K562 (cell line): ENCODE data around the gene MAPT. TPM values are rescaled to one million over a fixed set of nuclear protein-coding genes. Genes with fewer than 3 reads are reported as not detected.

ENCODE experiments used
- ATAC-seq: fragments of 200-7000 bp; cut with Tn5 transposase; 3 replicates; pipeline ENCODE4 v1.9.1; 2020; ENCODE audit warnings: moderate library complexity
- BruUV-seq: library from RNA; stranded (reverse); fragments of 400-500 nt; replicated peaks from 2 replicates; lab custom pipeline; 2021; lab: Mats Ljungman, UMichigan
- CTCF ChIA-PET: fragments of 300-600 bp; formaldehyde crosslinking; extraction: SDS; loops from one replicate; lab custom pipeline; 2021; ENCODE audit warnings: low intra/inter-chr PET ratio; lab: Yijun Ruan, JAX
- POLR2A ChIA-PET: fragments of 300-600, 350-650 bp; sonication (Branson Sonifier 250); formaldehyde crosslinking; extraction: SDS; loops from one replicate; lab custom pipeline; 2021; ENCODE audit warnings: antibody characterized with exemption, inconsistent platforms; lab: Yijun Ruan, JAX
- DNase-seq, 4 experiments: peaks; one replicate each; pipeline versions ENCODE4 v3.0.0 to v3.0.0-alpha.2; 2011 to 2018; ENCODE audit warnings: low spot score in 3 of 4, mixed read lengths in 3 of 4; ENCODE audit errors: extremely low read depth in 1 of 4
- FAIRE-seq: peaks from 2 replicates; lab custom pipeline; 2011; peaks lifted over from hg19 to GRCh38; lab: Jason Lieb, UNC
- H2AFZ ChIP-seq: 2 replicates; pipeline ENCODE4 v1.6.0; 2011; ENCODE audit warnings: low read depth, low read length, control low read depth, inconsistent platforms
- H3K27ac ChIP-seq: fragments of 200-600 bp; 3 replicates; pipeline ENCODE4 v1.8.0; 2011; ENCODE audit warnings: low read depth, mild to moderate bottlenecking, control low read depth, inconsistent platforms, low read length, moderate library complexity, mixed read lengths; ENCODE audit errors: extremely low read depth
- H3K27me3 ChIP-seq, 2 experiments: fragments of 300-600 bp in 1 of 2; 2 replicates in 1 of 2; 3 replicates in 1 of 2; pipeline versions ENCODE4 v1.6.0 to v1.8.0; 2011; ENCODE audit warnings: inconsistent platforms in 2 of 2, low read length in 2 of 2, mild to moderate bottlenecking in 1 of 2, mixed read lengths in 1 of 2, moderate library complexity in 1 of 2; ENCODE audit not compliant: control insufficient read depth in 2 of 2, insufficient read depth in 2 of 2
- H3K36me3 ChIP-seq: fragments of 300-600 bp; 3 replicates; pipeline ENCODE4 v1.8.0; 2011; ENCODE audit warnings: mild to moderate bottlenecking, low read length, inconsistent platforms; ENCODE audit not compliant: control insufficient read depth, insufficient read depth
- H3K4me1 ChIP-seq, 2 experiments: fragments of 200-600 bp in 1 of 2; replicated peaks in 1 of 2; 2 replicates in 1 of 2; 3 replicates in 1 of 2; pipeline versions ENCODE4 v1.5.1 to v1.8.0; 2011; ENCODE audit warnings: inconsistent platforms in 2 of 2, low read length in 2 of 2, mild to moderate bottlenecking in 1 of 2, mixed read lengths in 1 of 2, moderate library complexity in 1 of 2; ENCODE audit not compliant: control insufficient read depth in 2 of 2, insufficient read depth in 2 of 2
- H3K4me2 ChIP-seq: 2 replicates; pipeline ENCODE4 v1.6.1; 2011; ENCODE audit warnings: low read length, control low read depth, inconsistent platforms, mixed read lengths; ENCODE audit not compliant: insufficient read depth
- H3K4me3 ChIP-seq: fragments of 200-600 bp; sonication (generic), shearing (Covaris generic); 2 replicates; pipeline ENCODE4 v1.5.1; 2016; ENCODE audit warnings: control low read depth, inconsistent platforms
- H3K79me2 ChIP-seq: fragments of 200-600 bp; 3 replicates; pipeline ENCODE4 v1.8.0; 2011; ENCODE audit warnings: low read length, inconsistent platforms; ENCODE audit not compliant: control insufficient read depth, insufficient read depth
- H3K9ac ChIP-seq, 2 experiments: 2 replicates each; pipeline versions ENCODE4 v1.6.0 to v1.6.1; 2011; ENCODE audit warnings: low read depth in 2 of 2, low read length in 2 of 2, control low read depth in 1 of 2, inconsistent platforms in 1 of 2, mild to moderate bottlenecking in 1 of 2, mixed read lengths in 1 of 2; ENCODE audit not compliant: insufficient read depth in 1 of 2
- H3K9me1 ChIP-seq: one replicate; pipeline ENCODE4 v1.6.0; 2011; ENCODE audit warnings: inconsistent platforms, mild to moderate bottlenecking, low read length, moderate library complexity; ENCODE audit not compliant: control insufficient read depth, insufficient read depth
- H3K9me3 ChIP-seq: replicated peaks from 2 replicates; pipeline ENCODE4 v1.5.1; 2011; ENCODE audit warnings: low read depth, low read length, inconsistent platforms; ENCODE audit not compliant: control insufficient read depth, insufficient read depth
- H4K20me1 ChIP-seq: replicated peaks from 2 replicates; pipeline ENCODE4 v1.6.1; 2011; ENCODE audit warnings: low read length, inconsistent platforms, mixed read lengths; ENCODE audit not compliant: control insufficient read depth, insufficient read depth
- IRF2 ChIP-seq: sonication (generic); formaldehyde crosslinking; IDR thresholded peaks from 2 replicates; pipeline ENCODE4 v1.8.1; 2022; ENCODE audit warnings: mild to moderate bottlenecking, missing genetic modification reagents
- NR2C1 ChIP-seq, 2 experiments: fragments of 450-650 bp; IDR thresholded peaks; 2 replicates each; pipeline ENCODE4 v1.6.1; 2017; ENCODE audit warnings: mild to moderate bottlenecking in 2 of 2, antibody characterized with exemption in 1 of 2, inconsistent platforms in 1 of 2, missing compliant biosample characterization in 1 of 2, missing genetic modification characterization in 1 of 2
- PHF20 ChIP-seq: fragments of 450-650 bp; IDR thresholded peaks from 2 replicates; pipeline ENCODE4 v1.6.1; 2018; ENCODE audit not compliant: partially characterized antibody
- PHTF2 ChIP-seq: fragments of 250-450 bp; sonication (Bioruptor Pico); IDR thresholded peaks from 2 replicates; pipeline ENCODE4 v1.5.0; 2021; ENCODE audit warnings: mild to moderate bottlenecking
- WGBS: fragments of 100-300 bp; shearing (Covaris generic); methylation state at CpG from one replicate; pipeline ENCODE4 v1.1.6; 2016; ENCODE audit warnings: low coverage, mixed read lengths; ENCODE audit not compliant: insufficient coverage; ENCODE audit errors: missing lambda C conversion rate; 5-methylcytosine and 5-hydroxymethylcytosine counted together
- in situ Hi-C: fragments of 300-500 bp; cut with MboI; formaldehyde crosslinking; loops from 4 replicates; pipeline ENCODE4 v1.15.0; 2018; ENCODE audit warnings: inconsistent platforms, mixed read lengths
- intact Hi-C: fragments of 100-400 bp; cut with micrococcal nuclease; formaldehyde crosslinking; loops from 2 replicates; pipeline ENCODE4 v1.14.2; 2022
- polyA plus RNA-seq, 8 experiments: library from polyadenylated mRNA; depleted of rRNA in 4 of 8; stranded (reverse) in 5 of 8; unstranded in 3 of 8; fragments of >200 nt; fragmentation: Nextera tagmentation in 2 of 8; fragmentation: Illumina TruSeq in 1 of 8; extraction: Ambion mirVana in 2 of 8; extraction: Trizol in 1 of 8; gene quantifications; 2 replicates each; pipeline versions ENCODE4 v1.2.1 to v1.2.3, GENCODE V29; 2011 to 2014; ENCODE audit warnings: inconsistent platforms in 1 of 8, missing spikeins in 1 of 8
- total RNA-seq, 7 experiments: library from RNA; depleted of rRNA in 6 of 7; stranded (reverse); fragments of >200 nt in 6 of 7; fragmentation: Illumina TruSeq in 2 of 7; extraction: Trizol in 2 of 7; gene quantifications; 2 replicates each; pipeline versions ENCODE4 v1.2.1 to v1.2.3, GENCODE V29; 2011 to 2021; ENCODE audit warnings: low replicate concordance in 1 of 7
- TF ChIP-seq, protein P1 (sequence below): sonication (generic); formaldehyde crosslinking; IDR thresholded peaks from 2 replicates; pipeline ENCODE4 v1.8.0; 2023; ENCODE audit warnings: mild to moderate bottlenecking, missing genetic modification reagents
- TF ChIP-seq, protein P2 (sequence below): fragments of 450-650 bp; formaldehyde crosslinking; IDR thresholded peaks from 2 replicates; pipeline ENCODE4 v1.4.0; 2020; ENCODE audit warnings: mild to moderate bottlenecking

The MAPT gene
- total and polyA plus RNA-seq, 9 of the 15 experiments (the other 6 are each of a cell fraction or from before 2014, with no cell fraction given): 0.04 to 1.1 (median 0.36) TPM

DNA sequence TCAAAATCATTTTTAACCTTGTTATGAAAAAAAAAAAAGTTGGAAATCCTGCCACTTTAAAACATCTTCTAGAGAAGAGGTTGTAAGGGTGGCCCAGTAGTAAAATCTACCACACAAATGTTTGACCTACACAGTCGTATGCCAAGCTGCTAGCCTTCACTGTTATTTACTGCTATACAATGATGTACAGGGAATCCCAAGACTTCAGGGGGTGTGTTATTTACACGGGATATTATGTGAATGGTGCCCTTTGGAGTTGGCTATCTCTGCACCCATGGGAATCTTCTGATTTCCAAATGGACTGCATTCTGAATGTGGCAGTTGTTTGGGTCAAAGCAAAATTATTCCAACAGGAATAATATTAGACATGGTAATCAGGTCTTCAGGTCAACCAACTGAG, 150.6 kb downstream of the MAPT start:
- POLR2A ChIA-PET: interaction anchor here (0.6 to 2.3 kb wide), 8 partner anchors 10 to 709 kb away, joined by 3 to 15 read pairs (median 3); partner anchors contain the start of gene KANSL1
- BruUV-seq: no TSS peak
- DNase-seq (no peak), FAIRE-seq (no peak), ATAC-seq (no peak)
- Histone ChIP-seq H2AFZ (no peak overlapping the region), H3K36me3 (peaks cover 93% of the 10 kb centered on the region), H3K27me3 (no peaks in the 10 kb centered on the region), H3K9me1 (no peaks in the 10 kb centered on the region), H3K9ac (no peak overlapping the region), H3K27ac (peak overlapping the region; percentile 32; the same call in 1 of the 3 replicates), H4K20me1 (no peaks in the 10 kb centered on the region), H3K79me2 (peaks cover 10% of the 10 kb centered on the region; the same call in 2 of the 3 replicates), H3K9me3 (no peaks in the 10 kb centered on the region), H3K4me3 (no peak overlapping the region), H3K4me2 (no peak overlapping the region), H3K4me1 (peaks cover 0 to 5% of the 10 kb centered on the region in 2 experiments; a peak in 2 of 5 replicates)
- WGBS: 58% methylated on average over 2 of the region's 2 CpGs
- in situ Hi-C loops (no loop called here), intact Hi-C loops (loop anchor here (2.0 kb wide), 1 partner anchor 142 kb away; no protein-coding TSS in a partner anchor)
- CTCF ChIA-PET: interaction anchor here (0.5 to 2.7 kb wide), 11 partner anchors 14 to 405 kb away, joined by 3 to 26 read pairs (median 5); partner anchors contain the start of gene KANSL1
- TF ChIP-seq IRF2 (CRISPR knock-in tag) (no peak), PHF20 (no peak), PHTF2 (CRISPR knock-in tag) (no peak), NR2C1 (IDR thresholded peaks at IDR 0.05) (no peak), NR2C1 (tag; IDR thresholded peaks at IDR 0.05) (no peak)
- TF ChIP-seq, protein P1, sequence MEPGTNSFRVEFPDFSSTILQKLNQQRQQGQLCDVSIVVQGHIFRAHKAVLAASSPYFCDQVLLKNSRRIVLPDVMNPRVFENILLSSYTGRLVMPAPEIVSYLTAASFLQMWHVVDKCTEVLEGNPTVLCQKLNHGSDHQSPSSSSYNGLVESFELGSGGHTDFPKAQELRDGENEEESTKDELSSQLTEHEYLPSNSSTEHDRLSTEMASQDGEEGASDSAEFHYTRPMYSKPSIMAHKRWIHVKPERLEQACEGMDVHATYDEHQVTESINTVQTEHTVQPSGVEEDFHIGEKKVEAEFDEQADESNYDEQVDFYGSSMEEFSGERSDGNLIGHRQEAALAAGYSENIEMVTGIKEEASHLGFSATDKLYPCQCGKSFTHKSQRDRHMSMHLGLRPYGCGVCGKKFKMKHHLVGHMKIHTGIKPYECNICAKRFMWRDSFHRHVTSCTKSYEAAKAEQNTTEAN (CRISPR knock-in tag): no peak
- TF ChIP-seq, protein P2, sequence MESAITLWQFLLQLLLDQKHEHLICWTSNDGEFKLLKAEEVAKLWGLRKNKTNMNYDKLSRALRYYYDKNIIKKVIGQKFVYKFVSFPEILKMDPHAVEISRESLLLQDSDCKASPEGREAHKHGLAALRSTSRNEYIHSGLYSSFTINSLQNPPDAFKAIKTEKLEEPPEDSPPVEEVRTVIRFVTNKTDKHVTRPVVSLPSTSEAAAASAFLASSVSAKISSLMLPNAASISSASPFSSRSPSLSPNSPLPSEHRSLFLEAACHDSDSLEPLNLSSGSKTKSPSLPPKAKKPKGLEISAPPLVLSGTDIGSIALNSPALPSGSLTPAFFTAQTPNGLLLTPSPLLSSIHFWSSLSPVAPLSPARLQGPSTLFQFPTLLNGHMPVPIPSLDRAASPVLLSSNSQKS (CRISPR knock-in tag): no peak
